Transverse colon (tissue), 3 donors: Measurements from ENCODE around the gene RUNX3.

Experiments used
- EP300 ChIP-seq: sonication (generic); formaldehyde crosslinking; IDR thresholded peaks from one replicate; pipeline ENCODE4 v1.6.1; 2017; ENCODE audit warnings: antibody characterized with exemption, low read depth
- TF ChIP-seq, protein P1 (sequence below), 5 experiments: fragments of 200-600 bp in 3 of 5; fragments of 450-650 bp in 2 of 5; sonication (generic) in 3 of 5; IDR thresholded peaks; 1 replicate in 2 of 5; 2 replicates in 3 of 5; pipeline ENCODE4 v1.5.1; 2016 to 2017; ENCODE audit warnings: antibody characterized with exemption in 5 of 5, inconsistent platforms in 3 of 5, mild to moderate bottlenecking in 2 of 5, moderate library complexity in 1 of 5

DNA sequence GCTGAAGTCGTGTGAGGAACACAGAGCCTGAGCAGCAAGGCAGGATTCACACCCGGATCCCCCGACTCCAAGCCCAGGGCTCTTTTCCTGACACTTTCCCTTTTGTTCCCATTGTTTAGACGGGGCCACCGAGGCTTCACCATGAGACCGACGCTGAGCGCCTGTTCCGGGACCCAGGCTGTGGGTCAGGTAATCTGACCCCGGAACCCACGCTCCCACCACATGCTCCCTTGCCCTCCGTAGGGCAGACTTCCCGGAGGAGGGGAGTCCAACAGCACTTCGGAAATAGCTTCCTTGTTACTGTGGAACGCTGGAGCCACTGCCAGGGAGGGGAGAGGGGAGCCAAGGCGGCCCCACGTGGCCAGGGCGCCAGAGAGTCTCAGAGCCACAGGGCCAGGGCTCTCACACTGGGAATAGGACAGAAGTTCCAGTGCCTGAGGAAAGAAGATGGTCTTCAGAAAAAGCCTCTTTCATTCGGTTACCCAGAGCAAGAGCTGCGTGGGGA lies 18.4 kb downstream of the RUNX3 start:
- TF ChIP-seq, protein P1, sequence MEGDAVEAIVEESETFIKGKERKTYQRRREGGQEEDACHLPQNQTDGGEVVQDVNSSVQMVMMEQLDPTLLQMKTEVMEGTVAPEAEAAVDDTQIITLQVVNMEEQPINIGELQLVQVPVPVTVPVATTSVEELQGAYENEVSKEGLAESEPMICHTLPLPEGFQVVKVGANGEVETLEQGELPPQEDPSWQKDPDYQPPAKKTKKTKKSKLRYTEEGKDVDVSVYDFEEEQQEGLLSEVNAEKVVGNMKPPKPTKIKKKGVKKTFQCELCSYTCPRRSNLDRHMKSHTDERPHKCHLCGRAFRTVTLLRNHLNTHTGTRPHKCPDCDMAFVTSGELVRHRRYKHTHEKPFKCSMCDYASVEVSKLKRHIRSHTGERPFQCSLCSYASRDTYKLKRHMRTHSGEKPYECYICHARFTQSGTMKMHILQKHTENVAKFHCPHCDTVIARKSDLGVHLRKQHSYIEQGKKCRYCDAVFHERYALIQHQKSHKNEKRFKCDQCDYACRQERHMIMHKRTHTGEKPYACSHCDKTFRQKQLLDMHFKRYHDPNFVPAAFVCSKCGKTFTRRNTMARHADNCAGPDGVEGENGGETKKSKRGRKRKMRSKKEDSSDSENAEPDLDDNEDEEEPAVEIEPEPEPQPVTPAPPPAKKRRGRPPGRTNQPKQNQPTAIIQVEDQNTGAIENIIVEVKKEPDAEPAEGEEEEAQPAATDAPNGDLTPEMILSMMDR (IDR thresholded peaks at IDR 0.05): no peak
- no peak for TF ChIP-seq EP300
